WTC11 (cell line): Measurements from ENCODE around the gene ATP5PB. TPM values are rescaled to one million over a fixed set of nuclear protein-coding genes. Genes with fewer than 3 reads are reported as not detected.

ENCODE experiments used
- ATAC-seq: fragments of 200-7000 bp; cut with Tn5 transposase; 2 replicates; pipeline ENCODE4 v1.10.0; 2021; ENCODE audit warnings: mild to moderate bottlenecking, moderate library complexity
- CTCF ChIA-PET: fragments of 300-600 bp; sonication (Branson Sonifier 250); formaldehyde crosslinking; loops from one replicate; lab custom pipeline; 2021; ENCODE audit warnings: antibody characterized with exemption; lab: Charles Lee
- POLR2A ChIA-PET: fragments of 350-600 bp; sonication (Branson Sonifier 250); formaldehyde crosslinking; loops from one replicate; lab custom pipeline; 2021; ENCODE audit warnings: antibody characterized with exemption; lab: Charles Lee
- DNase-seq: peaks from one replicate; pipeline ENCODE4 v3.0.0; 2021; ENCODE audit warnings: low spot score
- H3K27ac Mint-ChIP-seq: 2 replicates; pipeline ENCODE4 v1.8.0; 2021; ENCODE audit warnings: mixed read lengths
- H3K27me3 Mint-ChIP-seq: 2 replicates; pipeline ENCODE4 v1.8.0; 2021; ENCODE audit warnings: low read depth, mild to moderate bottlenecking, moderate library complexity, mixed read lengths
- H3K36me3 Mint-ChIP-seq: 2 replicates; pipeline ENCODE4 v1.8.0; 2021; ENCODE audit warnings: mixed read lengths
- H3K4me1 Mint-ChIP-seq: 2 replicates; pipeline ENCODE4 v1.8.0; 2022; ENCODE audit warnings: mixed read lengths
- H3K4me3 Mint-ChIP-seq: 2 replicates; pipeline ENCODE4 v1.8.0; 2021; ENCODE audit warnings: mild to moderate bottlenecking, moderate library complexity, mixed read lengths
- H3K9me3 Mint-ChIP-seq: 2 replicates; pipeline ENCODE4 v1.8.0; 2021; ENCODE audit warnings: mixed read lengths
- AR ChIP-seq: fragments of 250-450 bp; sonication (Bioruptor Pico); IDR thresholded peaks from 2 replicates; pipeline ENCODE4 v1.9.0; 2021; ENCODE audit warnings: mild to moderate bottlenecking
- ARID4B ChIP-seq: sonication (generic); formaldehyde crosslinking; IDR thresholded peaks from 2 replicates; pipeline ENCODE4 v1.8.0; 2023; ENCODE audit warnings: missing genetic modification reagents, mild to moderate bottlenecking, borderline replicate concordance
- EMX1 ChIP-seq: fragments of 250-450 bp; sonication (Bioruptor Pico); IDR thresholded peaks from 2 replicates; pipeline ENCODE4 v1.8.0; 2021; ENCODE audit warnings: mild to moderate bottlenecking
- ERG ChIP-seq: fragments of 250-450 bp; sonication (Bioruptor Pico); IDR thresholded peaks from 2 replicates; pipeline ENCODE4 v1.8.0; 2021; ENCODE audit warnings: mild to moderate bottlenecking
- GRHL2 ChIP-seq: fragments of 250-450 bp; sonication (Bioruptor Pico); IDR thresholded peaks from 2 replicates; pipeline ENCODE4 v1.8.0; 2022; ENCODE audit warnings: mild to moderate bottlenecking, moderate library complexity; ENCODE audit not compliant: insufficient replicate concordance, severe bottlenecking
- HMGXB4 ChIP-seq: sonication (generic); formaldehyde crosslinking; IDR thresholded peaks from 2 replicates; pipeline ENCODE4 v1.8.1; 2023; ENCODE audit warnings: mild to moderate bottlenecking, moderate library complexity, missing genetic modification reagents
- KAT7 ChIP-seq: sonication (generic); formaldehyde crosslinking; IDR thresholded peaks from 2 replicates; pipeline ENCODE4 v1.8.1; 2023; ENCODE audit warnings: missing genetic modification reagents, mild to moderate bottlenecking, borderline replicate concordance
- PRDM15 ChIP-seq: sonication (generic); formaldehyde crosslinking; IDR thresholded peaks from 2 replicates; pipeline ENCODE4 v1.8.0; 2022; ENCODE audit warnings: missing genetic modification reagents
- TCF7 ChIP-seq: sonication (generic); formaldehyde crosslinking; IDR thresholded peaks from 2 replicates; pipeline ENCODE4 v1.8.0; 2022; ENCODE audit warnings: mild to moderate bottlenecking, low read depth, missing genetic modification reagents, moderate library complexity
- TP53 ChIP-seq: sonication (generic); formaldehyde crosslinking; IDR thresholded peaks from 2 replicates; pipeline ENCODE4 v1.8.1; 2023; ENCODE audit warnings: mild to moderate bottlenecking, missing genetic modification reagents
- ZNF317 ChIP-seq: sonication (generic); formaldehyde crosslinking; IDR thresholded peaks from 2 replicates; pipeline ENCODE4 v1.8.1; 2023; ENCODE audit warnings: low read depth, mild to moderate bottlenecking, moderate library complexity, missing genetic modification reagents, borderline replicate concordance
- total RNA-seq: library from RNA; stranded (reverse); gene quantifications from 3 replicates; pipeline ENCODE4 v1.2.3, GENCODE V29; 2021
- TF ChIP-seq, protein P1 (sequence below): sonication (generic); formaldehyde crosslinking; IDR thresholded peaks from 2 replicates; pipeline ENCODE4 v1.8.1; 2023; ENCODE audit warnings: mild to moderate bottlenecking, missing genetic modification reagents, borderline replicate concordance
- TF ChIP-seq, protein P2 (sequence below): sonication (generic); formaldehyde crosslinking; IDR thresholded peaks from 2 replicates; pipeline ENCODE4 v1.8.0; 2022; ENCODE audit warnings: mild to moderate bottlenecking, missing genetic modification reagents
- TF ChIP-seq, protein P3 (sequence below): fragments of 250-450 bp; sonication (Bioruptor Pico); IDR thresholded peaks from 2 replicates; pipeline ENCODE4 v2.1.2; 2022; ENCODE audit warnings: mild to moderate bottlenecking, moderate library complexity
- TF ChIP-seq, protein P4 (sequence below): sonication (generic); formaldehyde crosslinking; IDR thresholded peaks from 2 replicates; pipeline ENCODE4 v1.8.1; 2022; ENCODE audit warnings: low read depth, missing genetic modification reagents, borderline replicate concordance

ATP5PB gene
- total RNA-seq, 1 experiment from 2014 or later: 284 TPM

GRCh38 chr1:111468717-111469100, 19.4 kb downstream of the ATP5PB start:
- CTCF ChIA-PET: no interaction called here
- TF ChIP-seq TCF7 (no peak), EMX1 (CRISPR knock-in tag) (no peak), HMGXB4 (CRISPR knock-in tag) (no peak), ZNF317 (CRISPR knock-in tag) (no peak), KAT7 (no peak), TP53 (CRISPR knock-in tag) (no peak), AR (CRISPR knock-in tag) (no peak), PRDM15 (CRISPR knock-in tag) (no peak), ERG (CRISPR knock-in tag) (no peak), ARID4B (CRISPR knock-in tag) (no peak), GRHL2 (CRISPR knock-in tag) (no peak)
- TF ChIP-seq, protein P1, sequence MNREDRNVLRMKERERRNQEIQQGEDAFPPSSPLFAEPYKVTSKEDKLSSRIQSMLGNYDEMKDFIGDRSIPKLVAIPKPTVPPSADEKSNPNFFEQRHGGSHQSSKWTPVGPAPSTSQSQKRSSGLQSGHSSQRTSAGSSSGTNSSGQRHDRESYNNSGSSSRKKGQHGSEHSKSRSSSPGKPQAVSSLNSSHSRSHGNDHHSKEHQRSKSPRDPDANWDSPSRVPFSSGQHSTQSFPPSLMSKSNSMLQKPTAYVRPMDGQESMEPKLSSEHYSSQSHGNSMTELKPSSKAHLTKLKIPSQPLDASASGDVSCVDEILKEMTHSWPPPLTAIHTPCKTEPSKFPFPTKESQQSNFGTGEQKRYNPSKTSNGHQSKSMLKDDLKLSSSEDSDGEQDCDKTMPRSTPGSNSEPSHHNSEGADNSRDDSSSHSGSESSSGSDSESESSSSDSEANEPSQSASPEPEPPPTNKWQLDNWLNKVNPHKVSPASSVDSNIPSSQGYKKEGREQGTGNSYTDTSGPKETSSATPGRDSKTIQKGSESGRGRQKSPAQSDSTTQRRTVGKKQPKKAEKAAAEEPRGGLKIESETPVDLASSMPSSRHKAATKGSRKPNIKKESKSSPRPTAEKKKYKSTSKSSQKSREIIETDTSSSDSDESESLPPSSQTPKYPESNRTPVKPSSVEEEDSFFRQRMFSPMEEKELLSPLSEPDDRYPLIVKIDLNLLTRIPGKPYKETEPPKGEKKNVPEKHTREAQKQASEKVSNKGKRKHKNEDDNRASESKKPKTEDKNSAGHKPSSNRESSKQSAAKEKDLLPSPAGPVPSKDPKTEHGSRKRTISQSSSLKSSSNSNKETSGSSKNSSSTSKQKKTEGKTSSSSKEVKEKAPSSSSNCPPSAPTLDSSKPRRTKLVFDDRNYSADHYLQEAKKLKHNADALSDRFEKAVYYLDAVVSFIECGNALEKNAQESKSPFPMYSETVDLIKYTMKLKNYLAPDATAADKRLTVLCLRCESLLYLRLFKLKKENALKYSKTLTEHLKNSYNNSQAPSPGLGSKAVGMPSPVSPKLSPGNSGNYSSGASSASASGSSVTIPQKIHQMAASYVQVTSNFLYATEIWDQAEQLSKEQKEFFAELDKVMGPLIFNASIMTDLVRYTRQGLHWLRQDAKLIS (CRISPR knock-in tag): no peak
- TF ChIP-seq, protein P2, sequence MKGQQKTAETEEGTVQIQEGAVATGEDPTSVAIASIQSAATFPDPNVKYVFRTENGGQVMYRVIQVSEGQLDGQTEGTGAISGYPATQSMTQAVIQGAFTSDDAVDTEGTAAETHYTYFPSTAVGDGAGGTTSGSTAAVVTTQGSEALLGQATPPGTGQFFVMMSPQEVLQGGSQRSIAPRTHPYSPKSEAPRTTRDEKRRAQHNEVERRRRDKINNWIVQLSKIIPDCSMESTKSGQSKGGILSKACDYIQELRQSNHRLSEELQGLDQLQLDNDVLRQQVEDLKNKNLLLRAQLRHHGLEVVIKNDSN (CRISPR knock-in tag): no peak
- TF ChIP-seq, protein P3, sequence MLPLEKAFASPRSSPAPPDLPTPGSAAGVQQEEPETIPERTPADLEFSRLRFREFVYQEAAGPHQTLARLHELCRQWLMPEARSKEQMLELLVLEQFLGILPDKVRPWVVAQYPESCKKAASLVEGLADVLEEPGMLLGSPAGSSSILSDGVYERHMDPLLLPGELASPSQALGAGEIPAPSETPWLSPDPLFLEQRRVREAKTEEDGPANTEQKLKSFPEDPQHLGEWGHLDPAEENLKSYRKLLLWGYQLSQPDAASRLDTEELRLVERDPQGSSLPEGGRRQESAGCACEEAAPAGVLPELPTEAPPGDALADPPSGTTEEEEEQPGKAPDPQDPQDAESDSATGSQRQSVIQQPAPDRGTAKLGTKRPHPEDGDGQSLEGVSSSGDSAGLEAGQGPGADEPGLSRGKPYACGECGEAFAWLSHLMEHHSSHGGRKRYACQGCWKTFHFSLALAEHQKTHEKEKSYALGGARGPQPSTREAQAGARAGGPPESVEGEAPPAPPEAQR (CRISPR knock-in tag): no peak
- TF ChIP-seq, protein P4, sequence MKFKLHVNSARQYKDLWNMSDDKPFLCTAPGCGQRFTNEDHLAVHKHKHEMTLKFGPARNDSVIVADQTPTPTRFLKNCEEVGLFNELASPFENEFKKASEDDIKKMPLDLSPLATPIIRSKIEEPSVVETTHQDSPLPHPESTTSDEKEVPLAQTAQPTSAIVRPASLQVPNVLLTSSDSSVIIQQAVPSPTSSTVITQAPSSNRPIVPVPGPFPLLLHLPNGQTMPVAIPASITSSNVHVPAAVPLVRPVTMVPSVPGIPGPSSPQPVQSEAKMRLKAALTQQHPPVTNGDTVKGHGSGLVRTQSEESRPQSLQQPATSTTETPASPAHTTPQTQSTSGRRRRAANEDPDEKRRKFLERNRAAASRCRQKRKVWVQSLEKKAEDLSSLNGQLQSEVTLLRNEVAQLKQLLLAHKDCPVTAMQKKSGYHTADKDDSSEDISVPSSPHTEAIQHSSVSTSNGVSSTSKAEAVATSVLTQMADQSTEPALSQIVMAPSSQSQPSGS: no peak

More at GRCh38 chr1:111468717-111469100, 19.4 kb downstream of the ATP5PB start:
- H3K9me3 Mint-ChIP-seq: no peaks in the 10 kb centered on the region
- no peaks in the 10 kb centered on the region for H3K27me3 Mint-ChIP-seq
- H3K27ac Mint-ChIP-seq: no peak overlapping the region
- DNase-seq (no peak), ATAC-seq (no peak)
- no peaks in the 10 kb centered on the region for H3K36me3 Mint-ChIP-seq
- H3K4me1 Mint-ChIP-seq: no peaks in the 10 kb centered on the region
- no peak overlapping the region for H3K4me3 Mint-ChIP-seq
- POLR2A ChIA-PET: no interaction called here
